Measurements from ENCODE around the gene CYB5RL.
"Not testable (repeated sequence)": the region's sequence is repeated elsewhere in the genome, so short reads cannot be mapped to it uniquely, and the experiment has no call there.

The CYB5RL gene

DNA sequence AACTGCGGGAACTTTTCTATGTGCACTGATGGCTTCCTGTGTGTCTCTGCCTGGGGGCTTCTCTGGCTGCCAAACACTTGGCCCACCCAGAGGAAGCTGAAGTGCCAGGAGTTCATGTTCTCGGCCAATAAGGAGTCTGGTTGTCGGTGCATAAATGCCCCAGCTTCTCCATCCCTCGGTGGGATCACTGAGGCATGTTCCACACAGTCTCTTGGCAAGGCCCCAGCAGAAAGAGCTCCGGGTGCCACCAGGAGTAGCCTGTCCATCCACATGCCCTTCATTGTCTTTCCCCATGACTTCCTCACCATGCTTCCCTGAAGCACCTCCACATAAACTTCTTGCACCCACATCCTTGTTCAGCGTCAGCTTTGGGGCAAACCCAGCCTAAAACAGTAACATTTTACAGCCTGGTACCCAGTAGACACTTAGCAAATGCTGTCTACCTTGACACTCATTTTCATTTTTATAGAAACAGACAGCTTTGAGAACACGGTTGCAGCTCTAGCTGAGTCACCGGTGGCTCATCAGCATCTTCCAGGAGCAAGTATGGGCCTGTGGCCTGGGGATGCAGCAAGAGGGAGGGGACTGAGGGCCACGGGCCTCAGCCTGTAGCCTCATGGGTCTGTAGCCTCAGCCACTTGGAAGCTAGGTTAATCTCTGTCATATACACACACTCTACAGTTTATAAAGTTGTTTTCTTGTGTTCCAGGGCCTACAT, 32.2 kb downstream of the CYB5RL start:
- Histone ChIP-seq H3K9ac (ENCODE audit: low read length) (no peak overlapping the region), H3K27me3 (ENCODE audit: low read length) (no peaks in the 10 kb centered on the region), H3K79me2 (ENCODE audit: insufficient read depth, low read length) (no peaks in the 10 kb centered on the region), H3K9me3 (ENCODE audit: insufficient read depth, low read length) (no peaks in the 10 kb centered on the region), H3F3A (ENCODE audit: insufficient read depth) (no peaks in the 10 kb centered on the region), H3K36me3 (ENCODE audit: low read length) (no peaks in the 10 kb centered on the region), H4K20me1 (ENCODE audit: low read depth, low read length) (no peaks in the 10 kb centered on the region), H2AFZ (ENCODE audit: low read depth, low read length, severe bottlenecking) (no peak overlapping the region), H3K27ac (ENCODE audit: low read depth, low read length) (no peak overlapping the region), H3K4me3 (ENCODE audit: insufficient read depth, low read length, poor library complexity, severe bottlenecking) (no peak overlapping the region), H3K4me2 (ENCODE audit: low read depth, low read length, poor library complexity, severe bottlenecking) (no peak overlapping the region), H3K9me2 (replicated peaks; ENCODE audit: insufficient read depth, low read length) (no peaks in the 10 kb centered on the region)
- no peak for TF ChIP-seq EZH2phosphoT487 (conservative IDR thresholded peaks at IDR 0.05; ENCODE audit: low read length)
- no peak for TF ChIP-seq CTCF (IDR thresholded peaks at IDR 0.05; ENCODE audit: insufficient read depth, low read length, poor library complexity, severe bottlenecking)

GRCh38 chr1:54166357-54166756, 33.5 kb downstream of the CYB5RL start:
- not testable (repeated sequence) for H3F3A ChIP-seq (ENCODE audit: insufficient read depth); H3K36me3 ChIP-seq (ENCODE audit: low read length); H3K9ac ChIP-seq (ENCODE audit: low read length); H4K20me1 ChIP-seq (ENCODE audit: low read depth, low read length); H3K4me2 ChIP-seq (ENCODE audit: low read depth, low read length, poor library complexity, severe bottlenecking); H3K4me3 ChIP-seq (ENCODE audit: insufficient read depth, low read length, poor library complexity, severe bottlenecking); H2AFZ ChIP-seq (ENCODE audit: low read depth, low read length, severe bottlenecking); H3K9me2 ChIP-seq (replicated peaks; ENCODE audit: insufficient read depth, low read length); H3K79me2 ChIP-seq (ENCODE audit: insufficient read depth, low read length); H3K27ac ChIP-seq (ENCODE audit: low read depth, low read length); H3K9me3 ChIP-seq (ENCODE audit: insufficient read depth, low read length); H3K27me3 ChIP-seq (ENCODE audit: low read length)

DNA sequence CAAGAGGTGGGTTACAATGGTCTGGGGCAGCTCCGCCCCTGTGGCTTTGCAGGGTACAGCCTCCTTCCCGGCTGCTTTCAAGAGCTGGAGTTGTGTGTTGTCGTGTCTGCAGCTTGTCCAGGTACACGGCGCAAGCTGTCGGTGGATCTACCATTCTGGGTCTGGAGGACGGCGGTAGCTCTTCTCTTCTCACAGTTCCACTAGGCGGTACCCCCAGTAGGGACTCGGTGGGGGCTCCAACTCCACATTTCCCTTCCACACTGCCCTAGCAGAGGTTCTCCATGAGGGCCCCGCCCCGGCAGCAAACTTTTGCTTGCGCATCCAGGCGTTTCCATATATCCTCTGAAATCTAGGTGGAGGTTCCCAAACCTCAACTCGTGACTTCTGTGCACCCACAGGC, 34.7 kb downstream of the CYB5RL start:
- H3K9me2 ChIP-seq (replicated peaks; ENCODE audit: insufficient read depth, low read length) = no peaks in the 10 kb centered on the region
- H3K79me2 ChIP-seq (ENCODE audit: insufficient read depth, low read length) = no peaks in the 10 kb centered on the region
- no peaks in the 10 kb centered on the region for H3K27me3 ChIP-seq (ENCODE audit: low read length)
- H2AFZ ChIP-seq (ENCODE audit: low read depth, low read length, severe bottlenecking) = no peak overlapping the region
- H3K36me3 ChIP-seq (ENCODE audit: low read length) = no peaks in the 10 kb centered on the region
- H3K9ac ChIP-seq (ENCODE audit: low read length) = no peak overlapping the region
- H3K27ac ChIP-seq (ENCODE audit: low read depth, low read length) = no peak overlapping the region
- H4K20me1 ChIP-seq (ENCODE audit: low read depth, low read length) = no peaks in the 10 kb centered on the region
- no peak overlapping the region for H3K4me3 ChIP-seq (ENCODE audit: insufficient read depth, low read length, poor library complexity, severe bottlenecking)
- no peaks in the 10 kb centered on the region for H3K9me3 ChIP-seq (ENCODE audit: insufficient read depth, low read length)
- no peak overlapping the region for H3K4me2 ChIP-seq (ENCODE audit: low read depth, low read length, poor library complexity, severe bottlenecking)
- TF ChIP-seq CTCF (IDR thresholded peaks at IDR 0.05; ENCODE audit: insufficient read depth, low read length, poor library complexity, severe bottlenecking) (no peak), EZH2phosphoT487 (conservative IDR thresholded peaks at IDR 0.05; ENCODE audit: low read length) (no peak)
- no peaks in the 10 kb centered on the region for H3F3A ChIP-seq (ENCODE audit: insufficient read depth)

- no peak overlapping the region for H3K4me3 ChIP-seq (ENCODE audit: insufficient read depth, low read length, poor library complexity, severe bottlenecking)
- H3K4me2 ChIP-seq (ENCODE audit: low read depth, low read length, poor library complexity, severe bottlenecking) = no peak overlapping the region
- TF ChIP-seq CTCF (IDR thresholded peaks at IDR 0.05; ENCODE audit: insufficient read depth, low read length, poor library complexity, severe bottlenecking) (no peak), EZH2phosphoT487 (conservative IDR thresholded peaks at IDR 0.05; ENCODE audit: low read length) (no peak)
- no peak overlapping the region for H3K27ac ChIP-seq (ENCODE audit: low read depth, low read length)
- no peaks in the 10 kb centered on the region for H3K36me3 ChIP-seq (ENCODE audit: low read length)
- no peaks in the 10 kb centered on the region for H3K27me3 ChIP-seq (ENCODE audit: low read length)
- no peaks in the 10 kb centered on the region for H3K79me2 ChIP-seq (ENCODE audit: insufficient read depth, low read length)
- no peaks in the 10 kb centered on the region for H3K9me2 ChIP-seq (replicated peaks; ENCODE audit: insufficient read depth, low read length)
- no peaks in the 10 kb centered on the region for H3K9me3 ChIP-seq (ENCODE audit: insufficient read depth, low read length)
- H2AFZ ChIP-seq (ENCODE audit: low read depth, low read length, severe bottlenecking) = no peak overlapping the region
- H4K20me1 ChIP-seq (ENCODE audit: low read depth, low read length) = no peaks in the 10 kb centered on the region
- H3F3A ChIP-seq (ENCODE audit: insufficient read depth) = no peaks in the 10 kb centered on the region
- H3K9ac ChIP-seq (ENCODE audit: low read length) = no peak overlapping the region
Observed at GRCh38 chr1:54163573-54163972, 36.3 kb downstream of the CYB5RL start.

Data from SU-DHL-6 (cell line).